GM12891 (cell line): ENCODE results near the gene FBLN2.

Source experiments
- PAX5 ChIP-seq: IDR thresholded peaks from 2 replicates; pipeline ENCODE4 v1.6.1; 2011; ENCODE audit warnings: low read length, moderate library complexity, mild to moderate bottlenecking; ENCODE audit not compliant: insufficient read depth, severe bottlenecking
- POLR2A ChIP-seq: IDR thresholded peaks from 2 replicates; pipeline ENCODE4 v1.6.1; 2011; ENCODE audit warnings: low read depth, low read length, control low read depth
- POLR2AphosphoS5 ChIP-seq: IDR thresholded peaks from 2 replicates; pipeline ENCODE4 v1.6.1; 2011; ENCODE audit warnings: low read depth, low read length, control low read depth
- TAF1 ChIP-seq: IDR thresholded peaks from 2 replicates; pipeline ENCODE4 v1.6.1; 2011; ENCODE audit warnings: low read depth, low read length, control low read depth

- TF ChIP-seq POLR2A (no peak), TAF1 (no peak), POLR2AphosphoS5 (no peak), PAX5 (no peak)
These were observed 85.2 kb downstream of the FBLN2 start for GRCh38 chr3:13634151-13634550.
